Measurements from ENCODE around the gene ACOT9.
"Not testable (repeated sequence)": the region's sequence is repeated elsewhere in the genome, so short reads cannot be mapped to it uniquely, and the experiment has no call there.

ACOT9 gene

GRCh38 chrX:23782863-23783588 lies 40.0 kb upstream of the ACOT9 start, which contains the start of gene SAT1:
Gene SAT1 (plus strand): TSS chrX:23783173. CDS start chrX:23783352, 179 bp downstream.
- H3K9me3 ChIP-seq: no peaks in the 10 kb centered on the region

GRCh38 chrX:23782455-23782854 lies 39.4 kb upstream of the ACOT9 start:
- Histone ChIP-seq H3K4me1 (ENCODE audit: control insufficient read depth in 1 of 2, insufficient read depth in 1 of 2, low read depth in 1 of 2, low read length in 1 of 2) (peaks cover 25 to 35% of the 10 kb centered on the region in 2 experiments), H3K9me3 (no peaks in the 10 kb centered on the region), H3K36me3 (peaks cover 20% of the 10 kb centered on the region), H3K27ac (peak overlapping the region; percentile 99), H3K4me3 (ENCODE audit: low read depth in 1 of 2, low read length in 1 of 2) (peak overlapping the region; percentile 72 to 92), H3K27me3 (no peaks in the 10 kb centered on the region)
- TF ChIP-seq, protein P1, sequence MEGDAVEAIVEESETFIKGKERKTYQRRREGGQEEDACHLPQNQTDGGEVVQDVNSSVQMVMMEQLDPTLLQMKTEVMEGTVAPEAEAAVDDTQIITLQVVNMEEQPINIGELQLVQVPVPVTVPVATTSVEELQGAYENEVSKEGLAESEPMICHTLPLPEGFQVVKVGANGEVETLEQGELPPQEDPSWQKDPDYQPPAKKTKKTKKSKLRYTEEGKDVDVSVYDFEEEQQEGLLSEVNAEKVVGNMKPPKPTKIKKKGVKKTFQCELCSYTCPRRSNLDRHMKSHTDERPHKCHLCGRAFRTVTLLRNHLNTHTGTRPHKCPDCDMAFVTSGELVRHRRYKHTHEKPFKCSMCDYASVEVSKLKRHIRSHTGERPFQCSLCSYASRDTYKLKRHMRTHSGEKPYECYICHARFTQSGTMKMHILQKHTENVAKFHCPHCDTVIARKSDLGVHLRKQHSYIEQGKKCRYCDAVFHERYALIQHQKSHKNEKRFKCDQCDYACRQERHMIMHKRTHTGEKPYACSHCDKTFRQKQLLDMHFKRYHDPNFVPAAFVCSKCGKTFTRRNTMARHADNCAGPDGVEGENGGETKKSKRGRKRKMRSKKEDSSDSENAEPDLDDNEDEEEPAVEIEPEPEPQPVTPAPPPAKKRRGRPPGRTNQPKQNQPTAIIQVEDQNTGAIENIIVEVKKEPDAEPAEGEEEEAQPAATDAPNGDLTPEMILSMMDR (IDR thresholded peaks at IDR 0.05): no peak

More at GRCh38 chrX:23782863-23783588, 40.0 kb upstream of the ACOT9 start, which contains the start of gene SAT1:
- no peaks in the 10 kb centered on the region for H3K27me3 ChIP-seq
- H3K4me1 ChIP-seq (ENCODE audit: control insufficient read depth in 1 of 2, insufficient read depth in 1 of 2, low read depth in 1 of 2, low read length in 1 of 2): peaks cover 25 to 35% of the 10 kb centered on the region in 2 experiments
- TF ChIP-seq, protein P1 (IDR thresholded peaks at IDR 0.05): peak; percentile 81
- peaks cover 20% of the 10 kb centered on the region for H3K36me3 ChIP-seq
- peak within 1 kb of the TSS; percentile 99 for H3K27ac ChIP-seq
- peak within 1 kb of the TSS; percentile 72 to 92 for H3K4me3 ChIP-seq (ENCODE audit: low read depth in 1 of 2, low read length in 1 of 2)

DNA sequence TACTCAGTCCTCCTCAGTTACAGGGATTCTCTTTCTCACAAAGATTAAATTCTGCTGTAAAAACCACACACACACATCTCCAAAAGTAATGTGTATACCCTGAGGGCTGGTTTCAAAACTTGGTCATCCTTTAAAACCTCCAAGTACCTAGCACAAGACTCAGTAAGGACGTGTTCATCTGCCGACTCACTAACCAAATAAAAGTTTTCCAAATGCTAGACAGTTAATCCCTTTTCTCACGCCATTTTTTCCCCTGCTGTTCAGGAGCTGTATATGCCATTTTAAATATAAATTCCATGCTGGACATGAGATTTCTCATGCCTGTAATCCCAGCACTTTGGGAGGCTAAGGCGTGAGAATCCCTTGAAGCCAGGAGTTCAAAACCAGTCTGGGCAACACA lies 35.9 kb upstream of the ACOT9 start:
- H3K36me3 ChIP-seq: no peaks in the 10 kb centered on the region
- H3K27me3 ChIP-seq: no peaks in the 10 kb centered on the region
- no peak overlapping the region for H3K27ac ChIP-seq
- no peaks in the 10 kb centered on the region for H3K9me3 ChIP-seq
- TF ChIP-seq, protein P1 (IDR thresholded peaks at IDR 0.05): no peak
- peaks cover 14 to 20% of the 10 kb centered on the region in 2 experiments for H3K4me1 ChIP-seq (ENCODE audit: control insufficient read depth in 1 of 2, insufficient read depth in 1 of 2, low read depth in 1 of 2, low read length in 1 of 2)
- no peak overlapping the region for H3K4me3 ChIP-seq (ENCODE audit: low read depth in 1 of 2, low read length in 1 of 2)

DNA sequence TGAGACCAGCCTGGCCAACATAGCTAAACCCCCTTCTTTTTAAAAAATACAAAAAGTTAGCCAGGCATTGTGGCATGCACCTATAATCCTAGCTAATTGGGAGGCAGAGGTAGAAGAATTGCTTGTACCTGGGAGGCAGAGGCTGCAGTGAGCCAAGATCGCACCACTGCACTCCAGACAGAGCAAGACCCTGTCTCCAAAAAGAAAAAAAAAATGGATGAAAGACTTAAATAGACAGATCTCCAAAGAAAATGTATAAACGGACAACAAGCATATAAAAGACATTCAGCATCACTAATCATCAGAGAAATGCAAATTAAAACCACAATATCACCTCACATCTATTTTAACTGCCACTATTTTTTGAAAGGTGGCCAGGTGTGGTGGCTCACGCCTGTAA lies 33.3 kb upstream of the ACOT9 start:
- H3K4me1 ChIP-seq (ENCODE audit: control insufficient read depth in 1 of 2, insufficient read depth in 1 of 2, low read depth in 1 of 2, low read length in 1 of 2): peaks cover 10 to 20% of the 10 kb centered on the region in 2 experiments
- TF ChIP-seq, protein P1 (IDR thresholded peaks at IDR 0.05): no peak

GRCh38 chrX:23773601-23774175 lies 30.6 kb upstream of the ACOT9 start:
- Histone ChIP-seq H3K9me3 (no peaks in the 10 kb centered on the region), H3K4me1 (ENCODE audit: control insufficient read depth in 1 of 2, insufficient read depth in 1 of 2, low read depth in 1 of 2, low read length in 1 of 2) (peaks cover 6 to 12% of the 10 kb centered on the region in 2 experiments), H3K27ac (peak overlapping the region; percentile 88), H3K36me3 (no peaks in the 10 kb centered on the region), H3K27me3 (no peaks in the 10 kb centered on the region), H3K4me3 (ENCODE audit: low read depth in 1 of 2, low read length in 1 of 2) (no peak overlapping the region)
- TF ChIP-seq, protein P1 (IDR thresholded peaks at IDR 0.05): no peak

More for the DNA sequence above, 33.3 kb upstream of the ACOT9 start:
- Histone ChIP-seq H3K27me3 (no peaks in the 10 kb centered on the region), H3K4me3 (ENCODE audit: low read depth in 1 of 2, low read length in 1 of 2) (no peak overlapping the region), H3K27ac (no peak overlapping the region), H3K36me3 (no peaks in the 10 kb centered on the region), H3K9me3 (no peaks in the 10 kb centered on the region)

DNA sequence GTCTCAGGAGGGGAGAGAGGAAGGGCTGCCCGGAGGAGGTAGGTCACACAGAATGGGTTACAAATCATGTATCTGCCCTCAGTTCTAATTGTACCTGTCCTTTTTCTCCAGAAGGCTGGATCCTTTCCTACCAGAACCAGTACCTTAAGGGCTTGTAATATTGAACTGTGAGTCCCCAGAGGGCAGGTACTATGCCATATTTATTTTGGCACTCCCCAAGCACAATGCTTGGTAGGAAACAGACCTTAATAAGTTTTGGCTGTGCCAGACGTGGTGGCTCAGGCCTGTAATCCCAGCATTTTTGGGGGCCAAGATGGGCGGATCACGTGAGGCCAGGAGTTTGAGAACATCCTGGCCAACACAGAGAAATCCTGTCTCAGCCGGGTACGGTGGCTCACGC lies 28.0 kb upstream of the ACOT9 start:
- H3K36me3 ChIP-seq; H3K4me3 ChIP-seq (ENCODE audit: low read depth in 1 of 2, low read length in 1 of 2); H3K27ac ChIP-seq; H3K27me3 ChIP-seq; H3K9me3 ChIP-seq: not testable (repeated sequence)
- peaks cover 6 to 12% of the 10 kb centered on the region in 2 experiments for H3K4me1 ChIP-seq (ENCODE audit: control insufficient read depth in 1 of 2, insufficient read depth in 1 of 2, low read depth in 1 of 2, low read length in 1 of 2)

Data from neutrophil (primary cell).